Hepatocyte (in vitro differentiated cells): ENCODE measurements around the gene NKAIN1. TPM values are rescaled to one million over a fixed set of nuclear protein-coding genes. Genes with fewer than 3 reads are reported as not detected.

Experiments used
- DNase-seq: peaks from one replicate; pipeline ENCODE4 v3.0.0-alpha.2; 2016; ENCODE audit warnings: low spot score
- H2AFZ ChIP-seq: fragments of 200-600 bp; sonication (generic); 2 replicates; pipeline ENCODE4 v1.6.0; 2016; ENCODE audit warnings: antibody characterized with exemption, mild to moderate bottlenecking
- H3K27ac ChIP-seq: fragments of 200-600 bp; sonication (generic); 2 replicates; pipeline ENCODE4 v1.5.1; 2016; ENCODE audit warnings: mild to moderate bottlenecking
- H3K27me3 ChIP-seq: fragments of 200-600 bp; sonication (generic); 2 replicates; pipeline ENCODE4 v1.6.1; 2016
- H3K36me3 ChIP-seq: fragments of 200-600 bp; sonication (generic); replicated peaks from 2 replicates; pipeline ENCODE4 v1.5.1; 2016; ENCODE audit warnings: low read depth; ENCODE audit not compliant: insufficient read depth
- H3K4me1 ChIP-seq: fragments of 200-600 bp; sonication (generic); 2 replicates; pipeline ENCODE4 v1.5.1; 2016; ENCODE audit warnings: mild to moderate bottlenecking, moderate library complexity; ENCODE audit not compliant: insufficient read depth
- H3K4me2 ChIP-seq: fragments of 200-600 bp; sonication (generic); 2 replicates; pipeline ENCODE4 v1.6.0; 2016
- H3K4me3 ChIP-seq: fragments of 200-600 bp; sonication (generic); 2 replicates; pipeline ENCODE4 v1.5.1; 2016; ENCODE audit warnings: mild to moderate bottlenecking
- H3K79me2 ChIP-seq: fragments of 200-600 bp; sonication (generic); 2 replicates; pipeline ENCODE4 v1.6.0; 2017; ENCODE audit warnings: mild to moderate bottlenecking
- H3K9me2 ChIP-seq: fragments of 200-600 bp; sonication (generic); replicated peaks from 2 replicates; pipeline ENCODE4 v1.6.0; 2017; ENCODE audit warnings: mild to moderate bottlenecking; ENCODE audit not compliant: insufficient read depth
- H3K9me3 ChIP-seq: fragments of 200-600 bp; sonication (generic); 2 replicates; pipeline ENCODE4 v1.5.1; 2016; ENCODE audit warnings: low read depth, mild to moderate bottlenecking
- H4K20me1 ChIP-seq: fragments of 200-600 bp; sonication (generic); 2 replicates; pipeline ENCODE4 v1.6.0; 2016; ENCODE audit warnings: mild to moderate bottlenecking; ENCODE audit not compliant: insufficient read depth, poor library complexity, severe bottlenecking
- EZH2 ChIP-seq: fragments of 200-600 bp; sonication (generic); IDR thresholded peaks from 2 replicates; pipeline ENCODE4 v1.6.1; 2016; ENCODE audit warnings: antibody characterized with exemption, mild to moderate bottlenecking, borderline replicate concordance
- EZH2phosphoT487 ChIP-seq: fragments of 200-600 bp; sonication (generic); IDR thresholded peaks from one replicate; pipeline ENCODE4 v1.6.1; 2018; ENCODE audit warnings: antibody characterized with exemption, mild to moderate bottlenecking, low read depth, moderate library complexity; ENCODE audit not compliant: unreplicated experiment, severe bottlenecking
- WGBS: methylation state at CpG from one replicate; pipeline ENCODE4 v1.1.6; 2016; ENCODE audit warnings: low lambda C conversion rate; ENCODE audit errors: missing lambda C conversion rate; 5-methylcytosine and 5-hydroxymethylcytosine counted together
- polyA plus RNA-seq: library from polyadenylated mRNA; unstranded; fragments of >200 nt; fragmentation: Nextera tagmentation; extraction: Ambion mirVana; gene quantifications from 2 replicates; pipeline ENCODE4 v1.2.1, GENCODE V29; 2016
- total RNA-seq: library from RNA; depleted of rRNA; stranded (reverse); fragments of >200 nt; gene quantifications from 2 replicates; pipeline ENCODE4 v1.2.3, GENCODE V29; 2014
- TF ChIP-seq, protein P1 (sequence below): fragments of 200-600 bp; sonication (generic); IDR thresholded peaks from 2 replicates; pipeline ENCODE4 v1.5.1; 2016; ENCODE audit warnings: antibody characterized with exemption, mild to moderate bottlenecking; ENCODE audit not compliant: poor library complexity

The NKAIN1 gene
- total and polyA plus RNA-seq, 2 experiments from 2014 or later = 1.8 to 2.2 TPM

DNA sequence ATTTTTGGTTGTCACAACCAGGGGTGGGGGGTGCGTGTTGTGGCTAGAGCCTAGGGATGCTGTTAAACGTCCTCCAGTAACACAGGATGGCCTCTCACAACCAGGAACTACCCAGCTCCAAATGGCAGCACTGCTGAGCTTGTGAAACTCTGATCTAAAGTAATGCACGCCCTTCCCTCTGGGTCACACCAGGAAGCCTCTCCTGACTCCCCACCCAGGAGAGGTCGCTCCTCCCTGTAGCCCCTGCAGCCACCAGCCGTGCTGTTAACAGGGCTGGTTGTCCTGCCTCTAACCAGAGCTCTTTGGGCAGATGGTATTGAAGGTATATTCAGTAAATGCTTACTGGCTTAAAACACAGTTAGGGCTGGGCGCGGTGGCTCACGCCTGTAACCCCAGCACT is 73.2 kb downstream of the NKAIN1 start:
- Histone ChIP-seq H4K20me1 (no peaks in the 10 kb centered on the region), H3K27me3 (no peaks in the 10 kb centered on the region), H3K27ac (no peak overlapping the region), H3K36me3 (no peaks in the 10 kb centered on the region), H3K79me2 (no peaks in the 10 kb centered on the region), H3K4me3 (no peak overlapping the region), H3K4me2 (no peak overlapping the region), H2AFZ (no peak overlapping the region), H3K9me3 (no peaks in the 10 kb centered on the region), H3K4me1 (peaks cover 14% of the 10 kb centered on the region), H3K9me2 (no peaks in the 10 kb centered on the region)
- no peak for DNase-seq
- 78% methylated on average over 8 of the region's 8 CpGs for WGBS
- TF ChIP-seq, protein P1, sequence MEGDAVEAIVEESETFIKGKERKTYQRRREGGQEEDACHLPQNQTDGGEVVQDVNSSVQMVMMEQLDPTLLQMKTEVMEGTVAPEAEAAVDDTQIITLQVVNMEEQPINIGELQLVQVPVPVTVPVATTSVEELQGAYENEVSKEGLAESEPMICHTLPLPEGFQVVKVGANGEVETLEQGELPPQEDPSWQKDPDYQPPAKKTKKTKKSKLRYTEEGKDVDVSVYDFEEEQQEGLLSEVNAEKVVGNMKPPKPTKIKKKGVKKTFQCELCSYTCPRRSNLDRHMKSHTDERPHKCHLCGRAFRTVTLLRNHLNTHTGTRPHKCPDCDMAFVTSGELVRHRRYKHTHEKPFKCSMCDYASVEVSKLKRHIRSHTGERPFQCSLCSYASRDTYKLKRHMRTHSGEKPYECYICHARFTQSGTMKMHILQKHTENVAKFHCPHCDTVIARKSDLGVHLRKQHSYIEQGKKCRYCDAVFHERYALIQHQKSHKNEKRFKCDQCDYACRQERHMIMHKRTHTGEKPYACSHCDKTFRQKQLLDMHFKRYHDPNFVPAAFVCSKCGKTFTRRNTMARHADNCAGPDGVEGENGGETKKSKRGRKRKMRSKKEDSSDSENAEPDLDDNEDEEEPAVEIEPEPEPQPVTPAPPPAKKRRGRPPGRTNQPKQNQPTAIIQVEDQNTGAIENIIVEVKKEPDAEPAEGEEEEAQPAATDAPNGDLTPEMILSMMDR = no peak
- TF ChIP-seq EZH2phosphoT487 = no peak
- no peak for TF ChIP-seq EZH2

DNA sequence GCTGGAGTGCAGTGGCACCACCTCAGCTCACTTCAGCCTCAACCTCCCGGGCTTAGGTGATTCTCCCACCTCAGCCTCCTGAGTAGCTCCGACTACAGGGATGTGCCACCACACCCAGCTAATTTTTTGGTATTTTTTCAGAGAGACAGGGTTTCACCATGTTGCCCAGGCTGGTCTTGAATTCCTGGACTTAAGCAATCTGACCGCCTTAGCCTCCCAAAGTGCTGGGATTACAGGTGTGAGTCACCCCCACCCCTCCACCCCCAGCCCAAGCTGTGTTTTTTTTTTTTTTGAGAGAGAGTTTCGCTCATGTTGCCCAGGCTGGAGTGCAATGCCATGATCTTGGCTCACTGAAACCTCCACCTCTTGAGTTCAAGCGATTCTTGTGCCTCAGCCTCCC is 75.4 kb downstream of the NKAIN1 start:
- no peaks in the 10 kb centered on the region for H4K20me1 ChIP-seq
- no peaks in the 10 kb centered on the region for H3K9me3 ChIP-seq
- no peaks in the 10 kb centered on the region for H3K9me2 ChIP-seq
- DNase-seq = no peak
- H3K36me3 ChIP-seq = no peaks in the 10 kb centered on the region
- no peak overlapping the region for H3K4me3 ChIP-seq
- H2AFZ ChIP-seq = no peak overlapping the region
- WGBS = 79% methylated on average over 5 of the region's 5 CpGs
- no peak overlapping the region for H3K27ac ChIP-seq
- H3K79me2 ChIP-seq = no peaks in the 10 kb centered on the region
- H3K4me1 ChIP-seq = peaks cover 9% of the 10 kb centered on the region
- TF ChIP-seq EZH2phosphoT487 (no peak), EZH2 (no peak)
- TF ChIP-seq, protein P1 = no peak
- no peak overlapping the region for H3K4me2 ChIP-seq
- no peaks in the 10 kb centered on the region for H3K27me3 ChIP-seq

DNA sequence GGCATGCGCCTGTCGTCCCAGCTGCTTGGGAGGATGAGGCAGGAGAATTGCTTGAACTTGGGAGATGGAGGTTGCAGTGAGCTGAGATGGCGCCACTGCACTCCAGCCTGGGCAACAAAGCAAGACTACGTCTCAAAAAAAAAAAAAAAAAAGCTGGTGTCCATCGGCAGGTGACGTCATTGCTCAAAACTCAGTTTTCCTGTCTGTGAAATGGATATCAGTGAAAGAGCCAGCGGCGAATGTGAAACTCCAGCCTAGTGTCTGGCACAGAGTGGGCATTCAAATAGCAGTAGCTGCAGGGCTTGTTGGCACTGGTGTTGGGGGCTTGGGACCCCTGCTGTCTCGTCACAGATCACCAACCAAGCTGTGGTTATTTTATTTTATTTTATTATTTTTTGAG is 75.8 kb downstream of the NKAIN1 start:
- no peaks in the 10 kb centered on the region for H3K36me3 ChIP-seq
- no peaks in the 10 kb centered on the region for H3K79me2 ChIP-seq
- no peak for DNase-seq
- 96% methylated on average over 9 of the region's 9 CpGs for WGBS
- H3K4me1 ChIP-seq = peaks cover 9% of the 10 kb centered on the region
- no peaks in the 10 kb centered on the region for H4K20me1 ChIP-seq
- no peak overlapping the region for H3K27ac ChIP-seq
- no peak overlapping the region for H3K4me3 ChIP-seq
- no peaks in the 10 kb centered on the region for H3K9me3 ChIP-seq
- no peak overlapping the region for H2AFZ ChIP-seq
- TF ChIP-seq EZH2phosphoT487 (no peak), EZH2 (no peak)
- TF ChIP-seq, protein P1 = no peak
- H3K9me2 ChIP-seq = no peaks in the 10 kb centered on the region
- no peaks in the 10 kb centered on the region for H3K27me3 ChIP-seq
- H3K4me2 ChIP-seq = no peak overlapping the region

DNA sequence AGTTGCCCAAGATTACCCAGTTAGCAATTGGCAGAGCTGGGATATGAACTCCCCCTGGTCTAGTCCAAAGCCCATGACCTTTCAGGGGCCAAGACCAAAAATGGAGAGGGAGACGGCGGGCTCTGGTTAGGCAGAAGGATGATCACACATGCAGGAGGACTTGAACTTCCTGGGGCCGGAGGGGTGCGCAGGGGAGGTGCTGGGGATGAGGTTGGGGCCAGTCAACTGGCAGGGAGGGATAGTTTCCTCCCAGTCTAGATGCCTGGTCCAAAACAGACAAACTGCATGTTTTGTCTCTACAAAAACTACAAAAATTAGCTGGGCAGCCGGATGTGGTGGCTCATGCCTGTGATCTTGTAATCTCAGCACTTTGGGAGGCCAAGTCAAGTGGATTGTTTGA is 78.1 kb downstream of the NKAIN1 start:
- H3K27ac ChIP-seq = no peak overlapping the region
- H3K9me3 ChIP-seq = no peaks in the 10 kb centered on the region
- no peak for DNase-seq
- H3K4me1 ChIP-seq = peaks cover 9% of the 10 kb centered on the region
- no peak for TF ChIP-seq EZH2phosphoT487
- H4K20me1 ChIP-seq = no peaks in the 10 kb centered on the region
- H3K9me2 ChIP-seq = no peaks in the 10 kb centered on the region
- H3K4me2 ChIP-seq = no peak overlapping the region
- no peak overlapping the region for H2AFZ ChIP-seq
- no peak overlapping the region for H3K4me3 ChIP-seq
- no peaks in the 10 kb centered on the region for H3K27me3 ChIP-seq
- H3K79me2 ChIP-seq = no peaks in the 10 kb centered on the region
- no peaks in the 10 kb centered on the region for H3K36me3 ChIP-seq
- 94% methylated on average over 5 of the region's 5 CpGs for WGBS
